GM13977 (cell line): ENCODE results near the gene LRMDA.

ENCODE experiments used
- DNase-seq: peaks from one replicate; pipeline ENCODE4 v3.0.0; 2012; ENCODE audit warnings: low spot score
- CTCF ChIP-seq: IDR thresholded peaks from 2 replicates; pipeline ENCODE4 v1.5.1; 2012; ENCODE audit warnings: mild to moderate bottlenecking, control low read depth; ENCODE audit not compliant: insufficient read depth; ENCODE audit errors: extremely low read depth, missing control alignments
- in situ Hi-C: fragments of 300-500 bp; cut with MboI; formaldehyde crosslinking; loops from one replicate; pipeline ENCODE4 v1.12.0; 2022; ENCODE audit warnings: low sequenced_read_pairs, low pct_unique_long_range_greater_than_20kb, mixed read lengths, inconsistent platforms; ENCODE audit not compliant: unreplicated experiment

Gene LRMDA

GRCh38 chr10:76356557-76356956 is 925.1 kb downstream of the LRMDA start:
- DNase-seq: no peak
- in situ Hi-C loops: no loop called here
- no peak for TF ChIP-seq CTCF

GRCh38 chr10:76357726-76358415 is 926.4 kb downstream of the LRMDA start:
- TF ChIP-seq CTCF: no peak
- DNase-seq: no peak
- in situ Hi-C loops: no loop called here

GRCh38 chr10:76358743-76359395 is 927.4 kb downstream of the LRMDA start:
- no peak for TF ChIP-seq CTCF
- in situ Hi-C loops: no loop called here
- DNase-seq: no peak

- DNase-seq: no peak
- TF ChIP-seq CTCF: no peak
- in situ Hi-C loops: no loop called here
Measured at GRCh38 chr10:76375761-76376160, 944.3 kb downstream of the LRMDA start.

- DNase-seq: no peak
- in situ Hi-C loops: no loop called here
- TF ChIP-seq CTCF: no peak
Measured at GRCh38 chr10:76382381-76382851, 951.0 kb downstream of the LRMDA start.

GRCh38 chr10:76388321-76389023 is 957.0 kb downstream of the LRMDA start:
- DNase-seq: no peak
- in situ Hi-C loops: no loop called here
- no peak for TF ChIP-seq CTCF
